ENCODE results near the gene ITSN2.

Gene ITSN2

GRCh38 chr2:24392542-24393059, 32.3 kb upstream of the ITSN2 start:
- Histone ChIP-seq H3K4me3 (ENCODE audit: low read length) (no peak overlapping the region), H3K36me3 (ENCODE audit: control insufficient read depth, insufficient read depth, low read length, severe bottlenecking) (no peaks in the 10 kb centered on the region), H3K9me3 (ENCODE audit: control insufficient read depth, low read length) (no peaks in the 10 kb centered on the region), H3K4me1 (ENCODE audit: control insufficient read depth, insufficient read depth, low read length) (no peaks in the 10 kb centered on the region), H3K9ac (ENCODE audit: low read length) (no peak overlapping the region), H3K27me3 (replicated peaks; ENCODE audit: control insufficient read depth, insufficient read depth, low read length) (no peaks in the 10 kb centered on the region)
- no peak for DNase-seq (ENCODE audit: low read depth)

- Histone ChIP-seq H3K27me3 (replicated peaks; ENCODE audit: control insufficient read depth, insufficient read depth, low read length) (no peaks in the 10 kb centered on the region), H3K4me1 (ENCODE audit: control insufficient read depth, insufficient read depth, low read length) (no peaks in the 10 kb centered on the region), H3K9me3 (ENCODE audit: control insufficient read depth, low read length) (no peaks in the 10 kb centered on the region), H3K4me3 (ENCODE audit: low read length) (no peak overlapping the region), H3K36me3 (ENCODE audit: control insufficient read depth, insufficient read depth, low read length, severe bottlenecking) (no peaks in the 10 kb centered on the region), H3K9ac (ENCODE audit: low read length) (no peak overlapping the region)
- DNase-seq (ENCODE audit: low read depth) = no peak
Observed at GRCh38 chr2:24385366-24385765, 25.0 kb upstream of the ITSN2 start.

DNA sequence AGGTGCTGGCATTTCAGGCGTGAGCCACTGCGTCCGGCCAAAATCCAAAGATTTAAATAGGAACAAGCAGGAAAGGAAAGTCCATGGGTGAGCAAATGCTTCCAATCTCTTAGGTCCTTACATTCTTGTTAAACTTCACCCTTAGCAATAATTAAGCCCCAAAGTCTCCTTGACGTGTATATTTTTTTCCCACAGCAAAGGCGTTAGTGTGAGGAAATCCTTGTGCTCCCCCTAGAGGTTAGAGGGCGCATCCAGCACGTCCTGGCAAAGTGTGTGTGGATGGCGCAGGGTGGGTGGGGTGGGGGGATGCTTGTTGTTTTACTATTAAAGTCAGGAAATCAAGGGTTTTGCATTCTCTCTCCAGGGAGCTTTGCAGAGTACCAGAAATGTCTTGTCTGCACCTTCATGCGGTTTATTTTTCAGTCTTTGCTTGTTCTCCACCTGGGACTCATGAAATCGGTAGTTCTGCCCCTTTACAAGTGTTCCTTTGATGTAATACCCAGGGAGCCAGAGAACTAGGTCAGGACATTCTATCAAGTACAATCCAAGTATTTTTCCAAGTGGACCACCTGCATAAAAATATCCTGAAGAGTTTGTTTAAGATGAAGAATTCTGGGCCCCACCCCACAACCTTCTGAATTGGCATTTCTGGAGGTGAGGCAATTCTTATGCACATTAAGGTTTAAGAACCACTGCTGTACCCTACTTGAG, 22.2 kb upstream of the ITSN2 start:
- Histone ChIP-seq H3K9ac (ENCODE audit: low read length) (no peak overlapping the region), H3K36me3 (ENCODE audit: control insufficient read depth, insufficient read depth, low read length, severe bottlenecking) (no peaks in the 10 kb centered on the region), H3K27me3 (replicated peaks; ENCODE audit: control insufficient read depth, insufficient read depth, low read length) (no peaks in the 10 kb centered on the region), H3K9me3 (ENCODE audit: control insufficient read depth, low read length) (no peaks in the 10 kb centered on the region), H3K4me3 (ENCODE audit: low read length) (no peak overlapping the region), H3K4me1 (ENCODE audit: control insufficient read depth, insufficient read depth, low read length) (no peaks in the 10 kb centered on the region)
- peak; percentile 90 for DNase-seq (ENCODE audit: low read depth)

DNA sequence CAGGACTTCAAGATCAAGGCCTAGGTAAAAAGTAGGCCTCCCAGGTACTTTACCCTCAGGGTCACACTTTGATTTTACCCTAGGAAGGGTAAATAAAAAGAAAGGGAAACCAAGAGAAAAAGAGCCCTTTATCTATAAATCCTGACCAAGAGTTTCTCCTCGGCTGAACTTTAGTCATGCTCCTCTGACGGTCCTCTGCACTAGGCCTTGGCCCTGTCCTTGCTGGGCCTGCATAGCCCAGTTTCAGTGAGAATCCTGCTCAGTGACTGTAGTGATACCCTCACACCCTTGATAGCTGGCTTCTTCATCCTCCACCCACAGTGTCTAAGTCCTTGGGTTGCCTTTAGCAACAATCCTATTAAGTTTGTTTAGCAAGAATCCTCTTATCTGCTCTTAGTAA, 20.5 kb upstream of the ITSN2 start:
- H3K27me3 ChIP-seq (replicated peaks; ENCODE audit: control insufficient read depth, insufficient read depth, low read length) = no peaks in the 10 kb centered on the region
- no peaks in the 10 kb centered on the region for H3K4me1 ChIP-seq (ENCODE audit: control insufficient read depth, insufficient read depth, low read length)
- no peaks in the 10 kb centered on the region for H3K9me3 ChIP-seq (ENCODE audit: control insufficient read depth, low read length)
- H3K4me3 ChIP-seq (ENCODE audit: low read length) = no peak overlapping the region
- no peaks in the 10 kb centered on the region for H3K36me3 ChIP-seq (ENCODE audit: control insufficient read depth, insufficient read depth, low read length, severe bottlenecking)
- H3K9ac ChIP-seq (ENCODE audit: low read length) = no peak overlapping the region
- no peak for DNase-seq (ENCODE audit: low read depth)

- no peaks in the 10 kb centered on the region for H3K36me3 ChIP-seq (ENCODE audit: control insufficient read depth, insufficient read depth, low read length, severe bottlenecking)
- no peaks in the 10 kb centered on the region for H3K9me3 ChIP-seq (ENCODE audit: control insufficient read depth, low read length)
- no peaks in the 10 kb centered on the region for H3K27me3 ChIP-seq (replicated peaks; ENCODE audit: control insufficient read depth, insufficient read depth, low read length)
- no peak for DNase-seq (ENCODE audit: low read depth)
- no peak overlapping the region for H3K9ac ChIP-seq (ENCODE audit: low read length)
- H3K4me3 ChIP-seq (ENCODE audit: low read length) = no peak overlapping the region
- H3K4me1 ChIP-seq (ENCODE audit: control insufficient read depth, insufficient read depth, low read length) = no peaks in the 10 kb centered on the region
Observed at GRCh38 chr2:24375349-24376087, 15.2 kb upstream of the ITSN2 start.

DNA sequence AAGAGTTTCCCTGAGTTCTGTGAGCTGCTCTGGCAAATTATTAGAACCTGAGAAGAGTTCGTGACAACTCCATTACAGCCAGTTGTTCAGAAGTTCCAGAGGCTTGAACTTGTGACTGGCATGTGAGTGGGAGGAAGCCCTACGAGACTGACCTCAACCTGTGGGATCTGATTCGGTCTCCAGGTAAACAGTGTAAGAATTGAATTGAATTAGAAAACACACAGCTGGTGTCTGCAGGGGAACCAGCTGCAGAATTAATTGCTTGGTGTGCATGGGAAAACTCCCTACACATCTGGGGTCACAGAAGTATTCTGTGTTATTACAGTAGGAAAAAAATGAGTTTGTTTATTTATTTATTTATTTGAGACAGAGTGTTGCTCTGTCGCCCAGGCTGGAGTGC, 14.0 kb upstream of the ITSN2 start:
- H3K4me1 ChIP-seq (ENCODE audit: control insufficient read depth, insufficient read depth, low read length) = no peaks in the 10 kb centered on the region
- no peak overlapping the region for H3K4me3 ChIP-seq (ENCODE audit: low read length)
- H3K9me3 ChIP-seq (ENCODE audit: control insufficient read depth, low read length) = no peaks in the 10 kb centered on the region
- DNase-seq (ENCODE audit: low read depth) = no peak
- H3K27me3 ChIP-seq (replicated peaks; ENCODE audit: control insufficient read depth, insufficient read depth, low read length) = no peaks in the 10 kb centered on the region
- H3K9ac ChIP-seq (ENCODE audit: low read length) = no peak overlapping the region
- H3K36me3 ChIP-seq (ENCODE audit: control insufficient read depth, insufficient read depth, low read length, severe bottlenecking) = no peaks in the 10 kb centered on the region

GRCh38 chr2:24372033-24372432, 11.7 kb upstream of the ITSN2 start:
- Histone ChIP-seq H3K4me3 (ENCODE audit: low read length) (no peak overlapping the region), H3K9ac (ENCODE audit: low read length) (no peak overlapping the region), H3K9me3 (ENCODE audit: control insufficient read depth, low read length) (no peaks in the 10 kb centered on the region), H3K36me3 (ENCODE audit: control insufficient read depth, insufficient read depth, low read length, severe bottlenecking) (no peaks in the 10 kb centered on the region), H3K27me3 (replicated peaks; ENCODE audit: control insufficient read depth, insufficient read depth, low read length) (no peaks in the 10 kb centered on the region), H3K4me1 (ENCODE audit: control insufficient read depth, insufficient read depth, low read length) (no peaks in the 10 kb centered on the region)
- no peak for DNase-seq (ENCODE audit: low read depth)

GRCh38 chr2:24365826-24366225, 5.5 kb upstream of the ITSN2 start:
- Histone ChIP-seq H3K9ac (ENCODE audit: low read length) (peak overlapping the region; percentile 9), H3K9me3 (ENCODE audit: control insufficient read depth, low read length) (no peaks in the 10 kb centered on the region), H3K4me3 (ENCODE audit: low read length) (no peak overlapping the region), H3K4me1 (ENCODE audit: control insufficient read depth, insufficient read depth, low read length) (peaks cover 18% of the 10 kb centered on the region), H3K27me3 (replicated peaks; ENCODE audit: control insufficient read depth, insufficient read depth, low read length) (no peaks in the 10 kb centered on the region), H3K36me3 (ENCODE audit: control insufficient read depth, insufficient read depth, low read length, severe bottlenecking) (no peaks in the 10 kb centered on the region)
- DNase-seq (ENCODE audit: low read depth) = no peak

- peaks cover 18% of the 10 kb centered on the region for H3K4me1 ChIP-seq (ENCODE audit: control insufficient read depth, insufficient read depth, low read length)
- H3K27me3 ChIP-seq (replicated peaks; ENCODE audit: control insufficient read depth, insufficient read depth, low read length) = no peaks in the 10 kb centered on the region
- H3K4me3 ChIP-seq (ENCODE audit: low read length) = peak overlapping the region; percentile 1
- no peaks in the 10 kb centered on the region for H3K9me3 ChIP-seq (ENCODE audit: control insufficient read depth, low read length)
- no peaks in the 10 kb centered on the region for H3K36me3 ChIP-seq (ENCODE audit: control insufficient read depth, insufficient read depth, low read length, severe bottlenecking)
- DNase-seq (ENCODE audit: low read depth) = no peak
- H3K9ac ChIP-seq (ENCODE audit: low read length) = no peak overlapping the region
Observed at GRCh38 chr2:24365051-24365450, 4.7 kb upstream of the ITSN2 start.

DNA sequence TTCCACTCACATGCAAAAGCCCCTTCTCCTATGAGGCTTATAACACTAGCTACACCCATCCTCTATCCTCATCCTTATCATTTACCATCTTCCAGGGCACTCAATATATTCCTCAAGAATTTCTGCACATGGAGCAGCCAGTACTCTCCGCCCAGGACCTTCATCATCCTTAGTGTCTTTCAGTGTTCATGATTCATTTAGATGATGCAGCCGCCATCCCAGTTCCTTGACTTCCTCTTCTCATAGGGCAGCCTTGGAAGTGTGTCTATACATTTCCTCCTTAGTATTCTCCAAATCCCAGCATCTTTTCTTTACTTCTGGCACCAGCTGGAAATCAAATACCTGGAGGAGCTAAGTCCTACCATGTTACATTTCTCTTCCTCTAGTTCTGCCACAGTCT, 3.0 kb upstream of the ITSN2 start:
- Histone ChIP-seq H3K9me3 (ENCODE audit: control insufficient read depth, low read length) (no peaks in the 10 kb centered on the region), H3K4me1 (ENCODE audit: control insufficient read depth, insufficient read depth, low read length) (peaks cover 28% of the 10 kb centered on the region), H3K36me3 (ENCODE audit: control insufficient read depth, insufficient read depth, low read length, severe bottlenecking) (no peaks in the 10 kb centered on the region), H3K9ac (ENCODE audit: low read length) (no peak overlapping the region), H3K27me3 (replicated peaks; ENCODE audit: control insufficient read depth, insufficient read depth, low read length) (no peaks in the 10 kb centered on the region), H3K4me3 (ENCODE audit: low read length) (no peak overlapping the region)
- no peak for DNase-seq (ENCODE audit: low read depth)

- Histone ChIP-seq H3K27me3 (replicated peaks; ENCODE audit: control insufficient read depth, insufficient read depth, low read length) (no peaks in the 10 kb centered on the region), H3K4me3 (ENCODE audit: low read length) (no peak overlapping the region), H3K9me3 (ENCODE audit: control insufficient read depth, low read length) (no peaks in the 10 kb centered on the region), H3K9ac (ENCODE audit: low read length) (no peak overlapping the region), H3K4me1 (ENCODE audit: control insufficient read depth, insufficient read depth, low read length) (peaks cover 28% of the 10 kb centered on the region), H3K36me3 (ENCODE audit: control insufficient read depth, insufficient read depth, low read length, severe bottlenecking) (no peaks in the 10 kb centered on the region)
- no peak for DNase-seq (ENCODE audit: low read depth)
Observed at GRCh38 chr2:24362253-24362652, 1.9 kb upstream of the ITSN2 start.

All from adipocyte (in vitro differentiated cells).